Activated naive CD8-positive, alpha-beta T cell treated with anti-CD3 and anti-CD28 coated beads for 36 hours (primary cell): Measurements from ENCODE around the gene MYBPHL. TPM values are rescaled to one million over a fixed set of nuclear protein-coding genes. Genes with fewer than 3 reads are reported as not detected.

Experiments used
- DNase-seq: peaks from one replicate; pipeline ENCODE4 v3.0.0; 2021
- H3K27ac Mint-ChIP-seq: one replicate; pipeline ENCODE4 v1.8.0; 2022; ENCODE audit warnings: mild to moderate bottlenecking, moderate library complexity, mixed read lengths
- H3K27me3 Mint-ChIP-seq: one replicate; pipeline ENCODE4 v1.8.0; 2022; ENCODE audit warnings: mild to moderate bottlenecking, mixed read lengths
- H3K36me3 Mint-ChIP-seq: one replicate; pipeline ENCODE4 v1.8.0; 2021; ENCODE audit warnings: mild to moderate bottlenecking, mixed read lengths
- H3K4me1 Mint-ChIP-seq: one replicate; pipeline ENCODE4 v1.8.0; 2021; ENCODE audit warnings: mixed read lengths
- H3K4me3 Mint-ChIP-seq: one replicate; pipeline ENCODE4 v1.8.0; 2022; ENCODE audit warnings: mild to moderate bottlenecking, moderate library complexity, mixed read lengths
- H3K9me3 Mint-ChIP-seq: one replicate; pipeline ENCODE4 v1.8.0; 2022; ENCODE audit warnings: mixed read lengths
- total RNA-seq, 2 experiments: library from RNA; stranded (reverse); gene quantifications; one replicate each; pipeline ENCODE4 v1.2.3, GENCODE V29; 2021

The MYBPHL gene
- total RNA-seq, 2 experiments from 2014 or later = not detected

- no peaks in the 10 kb centered on the region for H3K27me3 Mint-ChIP-seq
- no peaks in the 10 kb centered on the region for H3K9me3 Mint-ChIP-seq
- peaks cover 3% of the 10 kb centered on the region for H3K4me1 Mint-ChIP-seq
- no peak for DNase-seq
- no peaks in the 10 kb centered on the region for H3K36me3 Mint-ChIP-seq
- no peak overlapping the region for H3K27ac Mint-ChIP-seq
- no peak overlapping the region for H3K4me3 Mint-ChIP-seq
These were observed 39.0 kb downstream of the MYBPHL start for GRCh38 chr1:109267743-109268300.

- H3K36me3 Mint-ChIP-seq = no peaks in the 10 kb centered on the region
- no peak overlapping the region for H3K4me3 Mint-ChIP-seq
- no peaks in the 10 kb centered on the region for H3K9me3 Mint-ChIP-seq
- H3K27me3 Mint-ChIP-seq = no peaks in the 10 kb centered on the region
- H3K27ac Mint-ChIP-seq = no peak overlapping the region
- H3K4me1 Mint-ChIP-seq = peaks cover 3% of the 10 kb centered on the region
- no peak for DNase-seq
These were observed 39.8 kb downstream of the MYBPHL start for GRCh38 chr1:109266965-109267364.

GRCh38 chr1:109265741-109266330 is 41.0 kb downstream of the MYBPHL start:
- no peak overlapping the region for H3K27ac Mint-ChIP-seq
- no peak overlapping the region for H3K4me3 Mint-ChIP-seq
- no peaks in the 10 kb centered on the region for H3K27me3 Mint-ChIP-seq

GRCh38 chr1:109265016-109265415 is 41.8 kb downstream of the MYBPHL start:
- Mint-ChIP-seq H3K4me3 (no peak overlapping the region), H3K27ac (no peak overlapping the region), H3K36me3 (no peaks in the 10 kb centered on the region), H3K9me3 (no peaks in the 10 kb centered on the region), H3K4me1 (peaks cover 3% of the 10 kb centered on the region), H3K27me3 (no peaks in the 10 kb centered on the region)
- DNase-seq = no peak

More at GRCh38 chr1:109265741-109266330, 41.0 kb downstream of the MYBPHL start:
- no peaks in the 10 kb centered on the region for H3K9me3 Mint-ChIP-seq
- no peaks in the 10 kb centered on the region for H3K36me3 Mint-ChIP-seq
- H3K4me1 Mint-ChIP-seq = peaks cover 3% of the 10 kb centered on the region
- no peak for DNase-seq

GRCh38 chr1:109264379-109264755 is 42.4 kb downstream of the MYBPHL start:
- no peak overlapping the region for H3K4me3 Mint-ChIP-seq
- no peaks in the 10 kb centered on the region for H3K9me3 Mint-ChIP-seq
- H3K4me1 Mint-ChIP-seq = peaks cover 3% of the 10 kb centered on the region
- no peaks in the 10 kb centered on the region for H3K36me3 Mint-ChIP-seq
- no peak for DNase-seq
- no peaks in the 10 kb centered on the region for H3K27me3 Mint-ChIP-seq
- H3K27ac Mint-ChIP-seq = no peak overlapping the region

GRCh38 chr1:109263597-109264378 is 43.0 kb downstream of the MYBPHL start:
- no peak overlapping the region for H3K4me3 Mint-ChIP-seq
- peak; percentile 83 for DNase-seq
- peaks cover 3% of the 10 kb centered on the region for H3K4me1 Mint-ChIP-seq
- H3K9me3 Mint-ChIP-seq = no peaks in the 10 kb centered on the region
- no peaks in the 10 kb centered on the region for H3K27me3 Mint-ChIP-seq
- no peaks in the 10 kb centered on the region for H3K36me3 Mint-ChIP-seq
- no peak overlapping the region for H3K27ac Mint-ChIP-seq

GRCh38 chr1:109263234-109263596 is 43.6 kb downstream of the MYBPHL start:
- DNase-seq = no peak
- H3K4me1 Mint-ChIP-seq = peaks cover 3% of the 10 kb centered on the region
- H3K4me3 Mint-ChIP-seq = no peak overlapping the region
- H3K27ac Mint-ChIP-seq = no peak overlapping the region
- no peaks in the 10 kb centered on the region for H3K27me3 Mint-ChIP-seq
- H3K9me3 Mint-ChIP-seq = no peaks in the 10 kb centered on the region
- H3K36me3 Mint-ChIP-seq = no peaks in the 10 kb centered on the region

- no peak for DNase-seq
- Mint-ChIP-seq H3K9me3 (no peaks in the 10 kb centered on the region), H3K27me3 (no peaks in the 10 kb centered on the region), H3K4me1 (peaks cover 3% of the 10 kb centered on the region), H3K36me3 (no peaks in the 10 kb centered on the region), H3K4me3 (no peak overlapping the region), H3K27ac (no peak overlapping the region)
These were observed 44.4 kb downstream of the MYBPHL start for GRCh38 chr1:109262231-109263055.

GRCh38 chr1:109261578-109261977 is 45.2 kb downstream of the MYBPHL start:
- peaks cover 3% of the 10 kb centered on the region for H3K4me1 Mint-ChIP-seq
- H3K27me3 Mint-ChIP-seq = no peaks in the 10 kb centered on the region
- H3K36me3 Mint-ChIP-seq = no peaks in the 10 kb centered on the region
- no peaks in the 10 kb centered on the region for H3K9me3 Mint-ChIP-seq
- no peak overlapping the region for H3K4me3 Mint-ChIP-seq
- no peak for DNase-seq
- H3K27ac Mint-ChIP-seq = no peak overlapping the region

- Mint-ChIP-seq H3K4me1 (peaks cover 3% of the 10 kb centered on the region), H3K4me3 (no peak overlapping the region), H3K9me3 (no peaks in the 10 kb centered on the region), H3K36me3 (no peaks in the 10 kb centered on the region), H3K27ac (no peak overlapping the region), H3K27me3 (no peaks in the 10 kb centered on the region)
- DNase-seq = no peak
These were observed 45.8 kb downstream of the MYBPHL start for GRCh38 chr1:109261006-109261405.

GRCh38 chr1:109259674-109260557 is 46.9 kb downstream of the MYBPHL start:
- H3K27ac Mint-ChIP-seq = no peak overlapping the region
- H3K4me3 Mint-ChIP-seq = no peak overlapping the region

GRCh38 chr1:109258481-109259466 is 48.0 kb downstream of the MYBPHL start:
- Mint-ChIP-seq H3K27me3 (no peaks in the 10 kb centered on the region), H3K36me3 (no peaks in the 10 kb centered on the region), H3K4me1 (peaks cover 3% of the 10 kb centered on the region), H3K4me3 (no peak overlapping the region), H3K27ac (no peak overlapping the region), H3K9me3 (no peaks in the 10 kb centered on the region)
- no peak for DNase-seq

More at GRCh38 chr1:109259674-109260557, 46.9 kb downstream of the MYBPHL start:
- H3K27me3 Mint-ChIP-seq = no peaks in the 10 kb centered on the region
- no peaks in the 10 kb centered on the region for H3K36me3 Mint-ChIP-seq
- H3K9me3 Mint-ChIP-seq = no peaks in the 10 kb centered on the region
- peaks cover 3% of the 10 kb centered on the region for H3K4me1 Mint-ChIP-seq
- DNase-seq = no peak

GRCh38 chr1:109257682-109258421 is 49.0 kb downstream of the MYBPHL start:
- Mint-ChIP-seq H3K4me3 (no peak overlapping the region), H3K27ac (no peak overlapping the region), H3K27me3 (no peaks in the 10 kb centered on the region)

More at GRCh38 chr1:109257682-109258421, 49.0 kb downstream of the MYBPHL start:
- DNase-seq = no peak
- no peaks in the 10 kb centered on the region for H3K36me3 Mint-ChIP-seq
- H3K4me1 Mint-ChIP-seq = peaks cover 2% of the 10 kb centered on the region
- H3K9me3 Mint-ChIP-seq = no peaks in the 10 kb centered on the region
